GM18526 (cell line): ENCODE results near the gene MYCBP2.

Source experiments
- POLR2A ChIP-seq: IDR thresholded peaks from 3 replicates; pipeline ENCODE4 v1.6.1; 2011; ENCODE audit not compliant: insufficient read length; ENCODE audit errors: extremely low read depth

Gene MYCBP2

GRCh38 chr13:77326905-77327604 lies at the start of gene MYCBP2:
TSS of gene MYCBP2 (minus strand) at chr13:77327094. CDS start at chr13:77326775, 319 bp downstream.
- TF ChIP-seq POLR2A, result peak; percentile 91

- TF ChIP-seq POLR2A, result no peak
Measured at GRCh38 chr13:77375560-77376108, 48.7 kb upstream of the MYCBP2 start.

- TF ChIP-seq POLR2A, result no peak
Measured at GRCh38 chr13:77374786-77375185, 47.9 kb upstream of the MYCBP2 start.

- no peak for TF ChIP-seq POLR2A
Measured at GRCh38 chr13:77374339-77374738, 47.4 kb upstream of the MYCBP2 start.

- TF ChIP-seq POLR2A, result no peak
Measured at GRCh38 chr13:77373502-77373901, 46.6 kb upstream of the MYCBP2 start.

- TF ChIP-seq POLR2A, result no peak
Measured at GRCh38 chr13:77372275-77372674, 45.4 kb upstream of the MYCBP2 start.

GRCh38 chr13:77370888-77371287 lies 44.0 kb upstream of the MYCBP2 start:
- no peak for TF ChIP-seq POLR2A

GRCh38 chr13:77362166-77362565 lies 35.3 kb upstream of the MYCBP2 start:
- no peak for TF ChIP-seq POLR2A

- TF ChIP-seq POLR2A, result no peak
Measured at GRCh38 chr13:77360032-77360685, 33.3 kb upstream of the MYCBP2 start.

- TF ChIP-seq POLR2A, result no peak
Measured at GRCh38 chr13:77359171-77359570, 32.3 kb upstream of the MYCBP2 start.

- no peak for TF ChIP-seq POLR2A
Measured at GRCh38 chr13:77358001-77358400, 31.1 kb upstream of the MYCBP2 start.

- no peak for TF ChIP-seq POLR2A
Measured at GRCh38 chr13:77356155-77356554, 29.3 kb upstream of the MYCBP2 start.

- TF ChIP-seq POLR2A, result no peak
Measured at GRCh38 chr13:77353995-77354394, 27.1 kb upstream of the MYCBP2 start.

- TF ChIP-seq POLR2A, result no peak
Measured at GRCh38 chr13:77351315-77351714, 24.4 kb upstream of the MYCBP2 start.

GRCh38 chr13:77350811-77351210 lies 23.9 kb upstream of the MYCBP2 start:
- no peak for TF ChIP-seq POLR2A

GRCh38 chr13:77349365-77349764 lies 22.5 kb upstream of the MYCBP2 start:
- no peak for TF ChIP-seq POLR2A

- TF ChIP-seq POLR2A, result no peak
Measured at GRCh38 chr13:77345150-77345780, 18.4 kb upstream of the MYCBP2 start.

GRCh38 chr13:77343841-77344240 lies 16.9 kb upstream of the MYCBP2 start:
- TF ChIP-seq POLR2A, result no peak
